Activated T-cell treated with anti-CD3 and anti-CD28 coated beads, Interleukin-2, amount 50 U/mL, for 4 hours (primary cell): ENCODE data around the gene RASGRP4. TPM values are rescaled to one million over a fixed set of nuclear protein-coding genes. Genes with fewer than 3 reads are reported as not detected.
A peak's percentile ranks its signal among the peaks of the same experiment; 100 is the strongest.

Source experiments
- ATAC-seq, 2 donors: fragments of 200-7000 bp; cut with Tn5 transposase; one replicate each; pipeline ENCODE4 v1.10.0; 2021
- DNase-seq: peaks from one replicate; pipeline ENCODE4 v3.0.0-alpha.2; 2020
- H3K27me3 Mint-ChIP-seq: one replicate; pipeline ENCODE4 v1.8.0; 2021; ENCODE audit warnings: low read depth, mixed read lengths
- H3K36me3 Mint-ChIP-seq: one replicate; pipeline ENCODE4 v1.8.0; 2022; ENCODE audit warnings: mixed read lengths; ENCODE audit not compliant: insufficient read depth
- H3K4me1 Mint-ChIP-seq: one replicate; pipeline ENCODE4 v1.8.0; 2021; ENCODE audit warnings: low read depth, mixed read lengths
- H3K4me3 Mint-ChIP-seq: one replicate; pipeline ENCODE4 v1.8.0; 2021; ENCODE audit warnings: mild to moderate bottlenecking, moderate library complexity, mixed read lengths
- H3K9me3 Mint-ChIP-seq: one replicate; pipeline ENCODE4 v1.8.0; 2021; ENCODE audit warnings: mixed read lengths
- total RNA-seq, 3 donors: library from RNA; stranded (reverse); gene quantifications; one replicate each; pipeline ENCODE4 v1.2.1, GENCODE V29; 2021

RASGRP4 gene
- total RNA-seq, 3 donors from 2014 or later = 0.66 to 1.4 (median 1.2) TPM

DNA sequence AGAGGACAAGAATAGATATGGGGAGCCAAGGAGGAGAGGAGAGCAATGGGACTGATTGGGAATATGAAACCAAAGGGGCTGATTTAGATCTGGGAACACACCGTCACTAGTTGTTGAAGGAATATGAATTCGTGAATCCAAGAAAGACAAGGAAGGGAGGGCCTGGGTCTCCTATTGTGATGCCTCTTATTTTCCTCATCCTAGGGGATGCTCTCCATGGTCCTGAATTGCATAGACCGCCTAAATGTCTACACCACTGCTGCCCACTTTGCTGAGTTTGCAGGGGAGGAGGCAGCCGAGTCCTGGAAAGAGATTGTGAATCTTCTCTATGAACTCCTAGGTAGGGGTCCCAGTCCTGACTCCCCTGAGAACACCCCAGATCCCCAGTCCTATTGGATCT is 29.0 kb upstream of the RASGRP4 start:
- Mint-ChIP-seq H3K4me3 (no peak overlapping the region), H3K9me3 (no peaks in the 10 kb centered on the region), H3K36me3 (no peaks in the 10 kb centered on the region), H3K4me1 (no peaks in the 10 kb centered on the region), H3K27me3 (no peaks in the 10 kb centered on the region)
- DNase-seq (no peak), ATAC-seq (no peak)

DNA sequence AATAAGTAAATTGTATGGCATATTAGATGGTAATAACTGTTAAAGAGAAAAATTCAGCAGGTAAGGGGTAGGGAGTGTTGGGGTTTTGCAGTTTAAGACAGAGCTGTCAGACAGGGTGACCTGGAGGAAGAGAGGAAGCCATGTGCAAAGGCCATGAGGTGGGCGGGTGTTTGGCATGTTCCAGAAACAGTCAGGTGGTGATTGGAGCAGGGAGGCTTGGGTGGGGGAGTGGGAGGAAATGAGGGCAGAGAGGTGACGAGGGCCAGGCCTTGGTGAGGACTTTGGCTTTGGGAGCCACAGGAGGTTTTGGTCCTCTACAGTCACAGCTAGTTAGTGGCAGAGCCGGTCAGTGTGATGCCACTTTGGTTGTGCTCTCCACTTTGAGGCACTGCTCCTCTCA is 27.6 kb upstream of the RASGRP4 start:
- DNase-seq (no peak), ATAC-seq (no peak)
- Mint-ChIP-seq H3K27me3 (no peaks in the 10 kb centered on the region), H3K9me3 (no peaks in the 10 kb centered on the region), H3K36me3 (no peaks in the 10 kb centered on the region), H3K4me3 (no peak overlapping the region), H3K4me1 (no peaks in the 10 kb centered on the region)

DNA sequence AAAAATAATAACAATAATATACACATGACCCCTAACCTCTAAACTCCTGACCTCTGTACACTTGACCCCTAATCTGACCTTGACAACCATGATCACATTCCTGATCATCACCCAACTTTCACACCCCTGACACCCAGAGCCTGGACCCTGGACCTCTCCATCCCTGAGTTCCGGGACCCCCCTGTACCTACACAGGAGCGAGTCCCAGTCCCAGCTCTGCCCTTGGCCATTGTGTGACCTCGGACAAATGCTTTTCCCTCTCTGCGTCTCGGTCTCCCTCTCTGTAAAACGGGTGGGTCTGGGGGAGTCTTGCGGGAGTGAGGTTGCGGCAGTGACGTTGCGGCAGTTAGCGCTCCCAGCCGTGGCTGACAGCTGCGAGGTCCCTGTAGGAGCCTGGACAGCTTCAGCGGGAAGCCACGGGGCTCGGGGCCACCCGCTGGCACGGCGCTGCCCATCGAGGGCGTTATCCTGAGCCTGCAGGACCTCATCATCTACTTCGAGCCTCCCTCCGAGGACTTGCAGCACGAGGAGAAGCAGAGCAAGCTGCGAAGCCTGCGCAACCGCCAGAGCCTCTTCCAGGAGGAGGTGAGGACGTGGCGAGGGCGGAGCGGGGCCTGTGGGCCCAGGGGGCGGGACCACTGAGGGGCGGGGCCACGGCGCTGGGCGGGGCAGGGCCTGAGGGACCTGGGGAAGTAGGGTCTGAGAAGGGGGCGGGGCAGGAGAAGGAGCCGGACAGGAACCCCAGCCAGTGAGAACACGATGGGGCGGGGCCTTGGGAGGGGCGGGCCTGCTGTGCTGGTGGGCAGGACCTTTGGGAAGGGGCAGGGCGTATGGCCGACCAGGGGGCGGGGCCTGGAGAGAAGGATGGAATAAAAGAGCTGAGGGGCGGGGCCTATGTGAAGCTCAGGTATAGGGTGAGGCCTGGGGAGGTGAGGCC is 26.7 kb upstream of the RASGRP4 start:
- DNase-seq (no peak), ATAC-seq (peak in 1 of 2 donors; percentile 63)
- H3K4me3 Mint-ChIP-seq = no peak overlapping the region
- no peaks in the 10 kb centered on the region for H3K36me3 Mint-ChIP-seq
- no peaks in the 10 kb centered on the region for H3K4me1 Mint-ChIP-seq
- H3K27me3 Mint-ChIP-seq = no peaks in the 10 kb centered on the region
- no peaks in the 10 kb centered on the region for H3K9me3 Mint-ChIP-seq

DNA sequence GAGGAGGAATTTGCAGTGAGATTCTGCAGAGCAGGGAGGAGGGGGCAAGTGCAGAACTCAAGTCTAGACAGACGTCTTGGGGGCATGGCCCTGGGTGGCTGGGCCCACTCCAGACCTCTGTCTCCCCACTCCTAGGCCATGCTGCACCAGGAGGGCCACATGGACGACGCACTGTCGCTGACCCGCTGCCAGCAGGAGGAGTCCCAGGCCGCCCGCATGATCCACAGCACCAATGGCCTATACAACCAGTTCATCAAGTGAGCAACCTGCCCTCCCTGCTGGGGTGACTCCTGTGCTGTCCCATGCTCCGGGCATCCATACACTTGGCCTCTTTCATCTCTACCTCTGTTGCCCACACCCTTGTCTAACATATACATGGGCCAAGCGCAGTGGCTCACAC is 25.6 kb upstream of the RASGRP4 start:
- Mint-ChIP-seq H3K4me1 (no peaks in the 10 kb centered on the region), H3K36me3 (no peaks in the 10 kb centered on the region), H3K27me3 (no peaks in the 10 kb centered on the region), H3K4me3 (no peak overlapping the region), H3K9me3 (no peaks in the 10 kb centered on the region)
- ATAC-seq (no peak), DNase-seq (no peak)

DNA sequence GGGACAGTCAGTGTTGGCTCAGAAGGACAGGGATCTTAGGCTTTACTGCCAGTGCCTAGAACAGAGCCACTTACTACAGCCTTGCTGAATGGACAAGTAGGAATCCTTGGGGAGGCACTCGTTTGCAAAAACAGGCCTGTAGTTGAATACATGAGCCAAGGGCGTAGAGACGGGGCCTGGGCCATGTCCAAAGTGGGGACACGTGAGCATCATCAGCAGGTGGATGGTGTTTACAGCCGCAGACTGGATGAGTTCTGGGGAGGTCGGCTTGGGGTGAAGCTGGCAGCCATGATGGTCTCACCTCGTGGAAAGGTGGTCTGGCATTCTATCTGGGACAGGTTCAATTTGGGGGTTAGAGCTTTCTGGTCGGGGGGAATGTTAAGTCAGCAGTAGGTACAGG is 25.0 kb upstream of the RASGRP4 start:
- no peak for DNase-seq
- Mint-ChIP-seq H3K4me3 (no peak overlapping the region), H3K27me3 (no peaks in the 10 kb centered on the region), H3K9me3 (no peaks in the 10 kb centered on the region), H3K36me3 (no peaks in the 10 kb centered on the region), H3K4me1 (no peaks in the 10 kb centered on the region)
- ATAC-seq = no peak

GRCh38 chr19:38449518-38449917 is 23.5 kb upstream of the RASGRP4 start:
- H3K4me3 Mint-ChIP-seq = no peak overlapping the region
- no peaks in the 10 kb centered on the region for H3K36me3 Mint-ChIP-seq
- H3K27me3 Mint-ChIP-seq = no peaks in the 10 kb centered on the region
- DNase-seq (no peak), ATAC-seq (no peak)
- H3K9me3 Mint-ChIP-seq = no peaks in the 10 kb centered on the region
- H3K4me1 Mint-ChIP-seq = no peaks in the 10 kb centered on the region

DNA sequence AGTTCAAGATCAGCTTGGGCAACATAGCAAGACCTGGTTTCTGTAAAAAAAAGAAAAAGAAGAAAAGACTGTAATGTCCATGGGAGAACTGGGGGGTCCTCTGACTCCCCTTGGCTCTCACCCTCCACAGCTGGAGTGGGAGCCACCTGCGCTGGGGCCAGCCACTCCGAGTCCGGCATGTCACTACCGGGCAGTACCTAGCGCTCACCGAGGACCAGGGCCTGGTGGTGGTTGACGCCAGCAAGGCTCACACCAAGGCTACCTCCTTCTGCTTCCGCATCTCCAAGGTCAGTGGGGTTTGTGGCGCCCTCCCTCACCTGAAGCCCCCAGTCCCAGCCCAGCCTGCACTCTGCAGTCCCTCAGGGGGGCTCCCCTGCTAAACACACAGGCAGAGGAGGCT is 22.2 kb upstream of the RASGRP4 start:
- ATAC-seq (no peak), DNase-seq (no peak)
- H3K4me3 Mint-ChIP-seq = no peak overlapping the region
- H3K4me1 Mint-ChIP-seq = no peaks in the 10 kb centered on the region
- no peaks in the 10 kb centered on the region for H3K9me3 Mint-ChIP-seq
- H3K27me3 Mint-ChIP-seq = peaks cover 2% of the 10 kb centered on the region
- H3K36me3 Mint-ChIP-seq = no peaks in the 10 kb centered on the region

DNA sequence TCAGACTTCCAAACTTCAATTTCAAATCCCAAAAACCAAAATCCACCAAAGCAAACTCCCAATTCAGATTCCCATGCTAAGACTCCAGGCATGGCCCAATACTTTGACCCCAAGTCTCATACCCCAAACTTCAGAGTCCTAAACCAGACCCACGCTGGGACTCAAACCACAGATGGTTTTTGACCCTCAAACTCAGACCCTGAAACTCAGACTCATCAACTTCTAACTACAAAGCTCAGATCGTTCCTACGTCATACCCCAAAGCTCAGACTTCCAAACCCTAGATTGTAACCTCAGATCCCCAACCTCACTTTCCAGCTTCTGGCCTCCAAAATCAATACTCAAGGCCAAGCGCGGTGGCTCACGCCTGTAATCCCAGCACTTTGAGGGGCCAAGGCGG is 19.3 kb upstream of the RASGRP4 start:
- no peak for DNase-seq
- Mint-ChIP-seq H3K27me3 (peaks cover 10% of the 10 kb centered on the region), H3K9me3 (no peaks in the 10 kb centered on the region), H3K4me3 (no peak overlapping the region), H3K36me3 (no peaks in the 10 kb centered on the region), H3K4me1 (no peaks in the 10 kb centered on the region)
- ATAC-seq = no peak

DNA sequence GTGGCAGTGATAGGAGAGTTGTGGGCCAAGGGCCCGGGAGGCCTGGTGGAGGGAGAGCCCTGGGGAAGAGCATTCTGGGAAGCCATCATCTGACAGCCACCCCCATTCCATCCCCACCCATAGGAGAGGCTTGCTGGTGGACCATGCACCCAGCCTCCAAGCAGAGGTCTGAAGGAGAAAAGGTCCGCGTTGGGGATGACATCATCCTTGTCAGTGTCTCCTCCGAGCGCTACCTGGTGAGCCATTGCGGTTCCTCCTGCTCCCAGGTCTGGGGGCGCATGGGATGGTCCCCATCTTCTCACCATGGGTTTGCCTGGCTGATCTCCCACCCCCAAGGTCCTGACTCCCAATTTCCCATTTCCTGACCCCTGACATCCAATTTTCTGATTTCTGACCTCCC is 18.0 kb upstream of the RASGRP4 start:
- ATAC-seq = no peak
- Mint-ChIP-seq H3K9me3 (no peaks in the 10 kb centered on the region), H3K4me1 (no peaks in the 10 kb centered on the region), H3K4me3 (no peak overlapping the region), H3K27me3 (peaks cover 10% of the 10 kb centered on the region), H3K36me3 (no peaks in the 10 kb centered on the region)
- DNase-seq = no peak

DNA sequence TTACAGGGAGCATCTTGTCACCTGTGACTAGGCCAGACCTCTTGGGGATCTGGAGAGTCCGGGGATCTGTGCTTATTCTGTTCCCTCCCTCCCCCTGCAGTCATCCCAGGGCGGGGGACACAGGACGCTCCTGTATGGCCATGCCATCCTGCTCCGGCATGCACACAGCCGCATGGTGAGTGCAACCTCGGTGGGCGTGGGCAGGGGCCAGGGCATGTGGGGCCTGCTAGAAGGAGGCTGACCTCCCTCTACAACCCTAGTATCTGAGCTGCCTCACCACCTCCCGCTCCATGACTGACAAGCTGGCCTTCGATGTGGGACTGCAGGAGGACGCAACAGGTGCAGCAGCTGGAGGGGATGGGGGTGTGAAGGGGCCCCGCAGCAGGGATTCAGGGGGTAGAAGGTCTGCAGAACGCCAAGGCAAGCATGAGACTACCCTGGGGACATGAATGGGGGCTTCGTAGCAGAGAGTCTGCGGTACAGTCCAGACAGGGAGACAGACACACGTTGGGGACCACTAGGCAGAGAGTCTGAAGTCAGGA is 17.5 kb upstream of the RASGRP4 start:
- Mint-ChIP-seq H3K9me3 (no peaks in the 10 kb centered on the region), H3K27me3 (peaks cover 10% of the 10 kb centered on the region), H3K4me3 (no peak overlapping the region), H3K4me1 (no peaks in the 10 kb centered on the region), H3K36me3 (no peaks in the 10 kb centered on the region)
- no peak for DNase-seq
- no peak for ATAC-seq

GRCh38 chr19:38442736-38443135 is 16.7 kb upstream of the RASGRP4 start:
- no peaks in the 10 kb centered on the region for H3K36me3 Mint-ChIP-seq
- H3K27me3 Mint-ChIP-seq = peaks cover 10% of the 10 kb centered on the region
- H3K9me3 Mint-ChIP-seq = no peaks in the 10 kb centered on the region
- H3K4me1 Mint-ChIP-seq = no peaks in the 10 kb centered on the region
- no peak for ATAC-seq
- H3K4me3 Mint-ChIP-seq = no peak overlapping the region
- DNase-seq = no peak

GRCh38 chr19:38441657-38442348 is 15.8 kb upstream of the RASGRP4 start:
- Mint-ChIP-seq H3K36me3 (no peaks in the 10 kb centered on the region), H3K4me3 (no peak overlapping the region), H3K27me3 (peaks cover 14% of the 10 kb centered on the region), H3K4me1 (no peaks in the 10 kb centered on the region), H3K9me3 (no peaks in the 10 kb centered on the region)
- DNase-seq (no peak), ATAC-seq (peak in 1 of 2 donors; percentile 37)

DNA sequence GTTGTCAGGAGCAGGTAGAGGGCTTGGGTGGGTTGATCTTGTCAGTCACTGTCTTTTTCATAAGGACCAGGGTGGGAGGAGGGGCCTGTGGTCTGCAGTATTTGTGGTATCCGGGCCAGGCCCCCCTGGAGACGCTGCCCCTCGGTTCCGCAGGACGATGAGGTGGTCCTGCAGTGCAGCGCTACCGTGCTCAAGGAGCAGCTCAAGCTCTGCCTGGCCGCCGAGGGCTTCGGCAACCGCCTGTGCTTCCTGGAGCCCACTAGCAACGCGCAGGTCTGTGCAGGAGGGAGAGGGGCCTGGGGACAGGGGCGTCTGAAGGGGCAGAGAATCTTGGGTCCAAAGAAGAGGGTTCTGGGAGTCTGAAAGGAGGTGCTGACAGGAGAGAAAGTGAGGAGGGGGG is 14.6 kb upstream of the RASGRP4 start:
- Mint-ChIP-seq H3K9me3 (no peaks in the 10 kb centered on the region), H3K36me3 (no peaks in the 10 kb centered on the region), H3K27me3 (peaks cover 18% of the 10 kb centered on the region), H3K4me3 (no peak overlapping the region), H3K4me1 (no peaks in the 10 kb centered on the region)
- no peak for ATAC-seq
- DNase-seq = no peak

GRCh38 chr19:38437917-38438316 is 11.9 kb upstream of the RASGRP4 start:
- DNase-seq = no peak
- Mint-ChIP-seq H3K27me3 (peaks cover 30% of the 10 kb centered on the region), H3K36me3 (no peaks in the 10 kb centered on the region), H3K9me3 (no peaks in the 10 kb centered on the region), H3K4me1 (peaks cover 6% of the 10 kb centered on the region), H3K4me3 (no peak overlapping the region)
- ATAC-seq = no peak

DNA sequence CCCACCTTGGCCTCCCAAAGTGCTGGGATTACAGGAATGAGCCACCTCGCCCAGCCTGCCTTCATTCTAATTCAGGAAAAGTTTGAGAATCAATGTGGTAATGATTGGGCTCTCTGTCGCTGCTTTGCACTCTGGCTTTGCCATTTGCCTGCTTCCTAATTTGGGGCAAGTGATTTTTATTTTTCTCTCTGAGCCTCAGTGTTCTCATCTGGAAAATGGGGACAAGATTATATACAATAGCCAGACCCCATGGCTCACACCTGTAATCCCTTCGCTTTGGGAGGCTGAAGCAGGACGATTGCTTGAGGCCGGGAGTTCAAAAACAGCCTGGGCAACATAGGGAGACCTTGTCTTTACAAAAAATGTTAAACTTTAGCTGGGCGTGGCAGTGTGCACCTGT is 11.3 kb upstream of the RASGRP4 start:
- Mint-ChIP-seq H3K4me1 (peaks cover 6% of the 10 kb centered on the region), H3K9me3 (no peaks in the 10 kb centered on the region), H3K27me3 (peaks cover 28% of the 10 kb centered on the region), H3K4me3 (no peak overlapping the region), H3K36me3 (no peaks in the 10 kb centered on the region)
- ATAC-seq (no peak), DNase-seq (no peak)
